K562 (cell line): Measurements from ENCODE around the gene TMCC2. TPM values are rescaled to one million over a fixed set of nuclear protein-coding genes. Genes with fewer than 3 reads are reported as not detected.

Source experiments
- CHD2 ChIP-seq: IDR thresholded peaks from 2 replicates; pipeline ENCODE4 v1.6.1; 2011; ENCODE audit warnings: low read depth, low read length
- ESRRA ChIP-seq: fragments of 450-650 bp; IDR thresholded peaks from 2 replicates; pipeline ENCODE4 v1.6.1; 2014; ENCODE audit warnings: low read depth, mild to moderate bottlenecking, moderate library complexity, borderline replicate concordance
- HES1 ChIP-seq: fragments of 450-650 bp; IDR thresholded peaks from 2 replicates; pipeline ENCODE4 v1.6.1; 2016; ENCODE audit warnings: low read depth, mild to moderate bottlenecking, moderate library complexity
- MCM5 ChIP-seq: fragments of 450-650 bp; IDR thresholded peaks from 2 replicates; pipeline ENCODE4 v1.6.1; 2016; ENCODE audit warnings: low read depth
- RBM14 ChIP-seq: fragments of 200-400 bp; formaldehyde crosslinking; IDR thresholded peaks from 2 replicates; pipeline ENCODE4 v1.6.1; 2018; ENCODE audit warnings: low read depth, mild to moderate bottlenecking, low read length, moderate library complexity, borderline replicate concordance; ENCODE audit not compliant: insufficient read depth
- RBM15 ChIP-seq: fragments of 200-400 bp; formaldehyde crosslinking; IDR thresholded peaks from 2 replicates; pipeline ENCODE4 v1.6.1; 2018; ENCODE audit warnings: mild to moderate bottlenecking, low read length, moderate library complexity; ENCODE audit not compliant: insufficient read depth
- SIN3A ChIP-seq, 2 experiments: fragments of 150-350 bp in 1 of 2; IDR thresholded peaks; 2 replicates each; pipeline ENCODE4 v1.6.1; 2011 to 2016; ENCODE audit warnings: borderline replicate concordance in 2 of 2, low read depth in 2 of 2, low read length in 2 of 2, mild to moderate bottlenecking in 2 of 2, moderate library complexity in 2 of 2; ENCODE audit not compliant: control insufficient read depth in 1 of 2
- SMARCE1 ChIP-seq: fragments of 450-650 bp; IDR thresholded peaks from 2 replicates; pipeline ENCODE4 v1.7.1; 2016; ENCODE audit warnings: mild to moderate bottlenecking
- SMC3 ChIP-seq: conservative IDR thresholded peaks from 2 replicates; pipeline ENCODE4 v1.6.1; 2011; ENCODE audit warnings: low read depth, low read length, improper control_type of control experiment; ENCODE audit not compliant: insufficient read depth
- TAF1 ChIP-seq: IDR thresholded peaks from 2 replicates; pipeline ENCODE4 v1.6.1; 2011; ENCODE audit warnings: mild to moderate bottlenecking, low read length, moderate library complexity; ENCODE audit not compliant: insufficient read depth, control insufficient read depth, severe bottlenecking; ENCODE audit errors: extremely low read depth
- TAF7 ChIP-seq: fragments of 450-650 bp; IDR thresholded peaks from 2 replicates; pipeline ENCODE4 v1.6.1; 2016; ENCODE audit warnings: missing genetic modification characterization, missing compliant biosample characterization
- TAL1 ChIP-seq: fragments of 450-650 bp; IDR thresholded peaks from 2 replicates; pipeline ENCODE4 v1.6.1; 2016; ENCODE audit warnings: mild to moderate bottlenecking
- TBL1XR1 ChIP-seq, 2 experiments: IDR thresholded peaks; 2 replicates each; pipeline ENCODE4 v1.6.1; 2012; ENCODE audit warnings: improper control_type of control experiment in 2 of 2, low read length in 2 of 2, mild to moderate bottlenecking in 1 of 2
- TEAD1 ChIP-seq, 2 experiments: fragments of 450-650 bp in 1 of 2; sonication (generic) in 1 of 2; formaldehyde crosslinking; IDR thresholded peaks; 2 replicates each; pipeline versions ENCODE4 v1.4.0 to v1.8.0; 2020 to 2022; ENCODE audit warnings: mild to moderate bottlenecking in 2 of 2, missing genetic modification reagents in 1 of 2
- ZBTB17 ChIP-seq: fragments of 450-650 bp; formaldehyde crosslinking; IDR thresholded peaks from 2 replicates; pipeline ENCODE4 v1.4.0; 2020; ENCODE audit warnings: mild to moderate bottlenecking
- ZBTB26 ChIP-seq: fragments of 450-650 bp; formaldehyde crosslinking; IDR thresholded peaks from 2 replicates; pipeline ENCODE4 v1.4.0; 2022; ENCODE audit warnings: missing genetic modification characterization
- ZBTB43 ChIP-seq: sonication (generic); formaldehyde crosslinking; IDR thresholded peaks from 2 replicates; pipeline ENCODE4 v1.8.0; 2023; ENCODE audit warnings: mild to moderate bottlenecking, missing genetic modification reagents
- ZEB2 ChIP-seq: fragments of 450-650 bp; IDR thresholded peaks from 2 replicates; pipeline ENCODE4 v1.6.1; 2016
- ZNF121 ChIP-seq: sonication (generic); formaldehyde crosslinking; conservative IDR thresholded peaks from 2 replicates; pipeline ENCODE4 v1.8.0; 2022; ENCODE audit warnings: missing genetic modification reagents
- polyA plus RNA-seq, 8 experiments: library from polyadenylated mRNA; depleted of rRNA in 4 of 8; stranded (reverse) in 5 of 8; unstranded in 3 of 8; fragments of >200 nt; fragmentation: Nextera tagmentation in 2 of 8; fragmentation: Illumina TruSeq in 1 of 8; extraction: Ambion mirVana in 2 of 8; extraction: Trizol in 1 of 8; gene quantifications; 2 replicates each; pipeline versions ENCODE4 v1.2.1 to v1.2.3, GENCODE V29; 2011 to 2014; ENCODE audit warnings: inconsistent platforms in 1 of 8, missing spikeins in 1 of 8
- total RNA-seq, 7 experiments: library from RNA; depleted of rRNA in 6 of 7; stranded (reverse); fragments of >200 nt in 6 of 7; fragmentation: Illumina TruSeq in 2 of 7; extraction: Trizol in 2 of 7; gene quantifications; 2 replicates each; pipeline versions ENCODE4 v1.2.1 to v1.2.3, GENCODE V29; 2011 to 2021; ENCODE audit warnings: low replicate concordance in 1 of 7
- TF ChIP-seq, protein P1 (sequence below): IDR thresholded peaks from 2 replicates; pipeline ENCODE4 v1.6.1; 2014; ENCODE audit warnings: antibody characterized with exemption
- TF ChIP-seq, protein P2 (sequence below): fragments of 450-650 bp; formaldehyde crosslinking; IDR thresholded peaks from 2 replicates; pipeline ENCODE4 v1.4.0; 2020; ENCODE audit warnings: mild to moderate bottlenecking, mixed read lengths

TMCC2 gene
- total and polyA plus RNA-seq, 9 of the 15 experiments (the other 6 are each of a cell fraction or from before 2014, with no cell fraction given) = 0.06 to 1.8 (median 0.98) TPM

- TF ChIP-seq HES1 (no peak), ZNF121 (no peak), TAL1 (peak; percentile 77), ZBTB26 (no peak), SMC3 (no peak), MCM5 (no peak), SIN3A (IDR thresholded peaks at IDR 0.05; ENCODE audit: borderline replicate concordance in 2 of 2, control insufficient read depth in 1 of 2, low read depth in 2 of 2, low read length in 2 of 2) (no peak), ZEB2 (no peak), TEAD1 (CRISPR knock-in tag; IDR thresholded peaks at IDR 0.05) (no peak), SMARCE1 (no peak), TAF7 (tag) (no peak), TBL1XR1 (IDR thresholded peaks at IDR 0.05; ENCODE audit: low read length in 2 of 2) (peak in 1 of 2 experiments; percentile 28; a peak in 1 of 4 replicates), CHD2 (no peak), RBM14 (no peak), TAF1 (no peak), ZBTB17 (CRISPR knock-in tag) (no peak), ESRRA (no peak), ZBTB43 (CRISPR knock-in tag) (no peak), RBM15 (no peak)
- TF ChIP-seq, protein P1, sequence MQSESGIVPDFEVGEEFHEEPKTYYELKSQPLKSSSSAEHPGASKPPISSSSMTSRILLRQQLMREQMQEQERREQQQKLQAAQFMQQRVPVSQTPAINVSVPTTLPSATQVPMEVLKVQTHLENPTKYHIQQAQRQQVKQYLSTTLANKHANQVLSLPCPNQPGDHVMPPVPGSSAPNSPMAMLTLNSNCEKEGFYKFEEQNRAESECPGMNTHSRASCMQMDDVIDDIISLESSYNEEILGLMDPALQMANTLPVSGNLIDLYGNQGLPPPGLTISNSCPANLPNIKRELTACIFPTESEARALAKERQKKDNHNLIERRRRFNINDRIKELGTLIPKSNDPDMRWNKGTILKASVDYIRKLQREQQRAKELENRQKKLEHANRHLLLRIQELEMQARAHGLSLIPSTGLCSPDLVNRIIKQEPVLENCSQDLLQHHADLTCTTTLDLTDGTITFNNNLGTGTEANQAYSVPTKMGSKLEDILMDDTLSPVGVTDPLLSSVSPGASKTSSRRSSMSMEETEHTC = no peak
- TF ChIP-seq, protein P2, sequence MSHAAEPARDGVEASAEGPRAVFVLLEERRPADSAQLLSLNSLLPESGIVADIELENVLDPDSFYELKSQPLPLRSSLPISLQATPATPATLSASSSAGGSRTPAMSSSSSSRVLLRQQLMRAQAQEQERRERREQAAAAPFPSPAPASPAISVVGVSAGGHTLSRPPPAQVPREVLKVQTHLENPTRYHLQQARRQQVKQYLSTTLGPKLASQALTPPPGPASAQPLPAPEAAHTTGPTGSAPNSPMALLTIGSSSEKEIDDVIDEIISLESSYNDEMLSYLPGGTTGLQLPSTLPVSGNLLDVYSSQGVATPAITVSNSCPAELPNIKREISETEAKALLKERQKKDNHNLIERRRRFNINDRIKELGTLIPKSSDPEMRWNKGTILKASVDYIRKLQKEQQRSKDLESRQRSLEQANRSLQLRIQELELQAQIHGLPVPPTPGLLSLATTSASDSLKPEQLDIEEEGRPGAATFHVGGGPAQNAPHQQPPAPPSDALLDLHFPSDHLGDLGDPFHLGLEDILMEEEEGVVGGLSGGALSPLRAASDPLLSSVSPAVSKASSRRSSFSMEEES (CRISPR knock-in tag) = no peak
These were observed 18.9 kb upstream of the TMCC2 start (continued) for GRCh38 chr1:205208811-205209210.
